OCI-LY1 (cell line): Measurements from ENCODE around the gene GPR158.

ENCODE experiments used
- CTCF ChIP-seq: fragments of 200-600 bp; sonication (generic), shearing (Covaris generic); IDR thresholded peaks from 2 replicates; pipeline ENCODE4 v1.5.1; 2017; ENCODE audit warnings: mild to moderate bottlenecking, antibody characterized with exemption, low read length, moderate library complexity, mixed read lengths
- EZH2 ChIP-seq: fragments of 200-600 bp; sonication (generic), shearing (Covaris generic); IDR thresholded peaks from 2 replicates; pipeline ENCODE4 v1.8.0; 2017; ENCODE audit warnings: borderline replicate concordance, mixed run types, mild to moderate bottlenecking, antibody characterized with exemption, low read length, moderate library complexity, mixed read lengths

- no peak for TF ChIP-seq CTCF
- TF ChIP-seq EZH2: no peak
These were observed 23.4 kb downstream of the GPR158 start for GRCh38 chr10:25198151-25198550.
